IMR-90 (cell line): ENCODE measurements around the gene RIN1. TPM values are rescaled to one million over a fixed set of nuclear protein-coding genes. Genes with fewer than 3 reads are reported as not detected.

Experiments
- ATAC-seq: fragments of 200-7000 bp; cut with Tn5 transposase; 2 replicates; pipeline ENCODE4 v1.9.1; 2020; ENCODE audit warnings: low read depth, mild to moderate bottlenecking, moderate library complexity
- BruUV-seq: library from RNA; stranded (reverse); fragments of 400-500 nt; replicated peaks from 2 replicates; lab custom pipeline; 2021; lab: Mats Ljungman, UMichigan
- CTCF ChIA-PET: fragments of 300-600 bp; formaldehyde crosslinking; extraction: SDS; loops from one replicate; lab custom pipeline; 2021; ENCODE audit warnings: antibody characterized with exemption; lab: Yijun Ruan, JAX
- POLR2A ChIA-PET: fragments of 300-600 bp; sonication (Branson Sonifier 250); formaldehyde crosslinking; loops from one replicate; lab custom pipeline; 2022; ENCODE audit warnings: antibody characterized with exemption; ENCODE audit not compliant: unreplicated experiment; lab: Charles Lee
- DNase-seq: peaks from one replicate; pipeline ENCODE4 v3.0.0; 2013
- H2AFZ ChIP-seq: replicated peaks from 2 replicates; pipeline ENCODE3; 2013; ENCODE audit warnings: low read length, mild to moderate bottlenecking; ENCODE audit not compliant: poor library complexity
- H2AK5ac ChIP-seq: 2 replicates; pipeline ENCODE4 v1.6.1; 2013; ENCODE audit warnings: low read depth, low read length, inconsistent platforms
- H2AK9ac ChIP-seq: replicated peaks from 2 replicates; pipeline ENCODE3; 2013; ENCODE audit warnings: mild to moderate bottlenecking, low read depth, low read length, moderate library complexity; ENCODE audit not compliant: poor library complexity
- H2BK120ac ChIP-seq: 2 replicates; pipeline ENCODE4 v1.6.1; 2013; ENCODE audit warnings: low read depth, low read length, inconsistent platforms
- H2BK15ac ChIP-seq: 3 replicates; pipeline ENCODE4 v1.6.1; 2013; ENCODE audit warnings: low read depth, low read length, inconsistent platforms
- H2BK20ac ChIP-seq: 2 replicates; pipeline ENCODE4 v1.6.1; 2013; ENCODE audit warnings: low read depth, mild to moderate bottlenecking, inconsistent platforms, low read length, moderate library complexity
- H2BK5ac ChIP-seq: 2 replicates; pipeline ENCODE4 v1.6.1; 2013; ENCODE audit warnings: mild to moderate bottlenecking, low read depth, low read length, inconsistent platforms; ENCODE audit not compliant: poor library complexity, severe bottlenecking
- H3K14ac ChIP-seq: replicated peaks from 2 replicates; pipeline ENCODE4 v1.6.1; 2013; ENCODE audit warnings: low read depth, low read length, inconsistent platforms
- H3K18ac ChIP-seq: 2 replicates; pipeline ENCODE4 v1.6.1; 2013; ENCODE audit warnings: low read depth, low read length, control low read depth
- H3K23ac ChIP-seq: 2 replicates; pipeline ENCODE4 v1.6.1; 2013; ENCODE audit warnings: low read depth, low read length, inconsistent platforms
- H3K27ac ChIP-seq: 2 replicates; pipeline ENCODE4 v1.5.1; 2013; ENCODE audit warnings: mild to moderate bottlenecking, control low read depth, low read length; ENCODE audit not compliant: insufficient read depth
- H3K27me3 ChIP-seq: 2 replicates; pipeline ENCODE4 v1.6.1; 2013; ENCODE audit warnings: low read length; ENCODE audit not compliant: control insufficient read depth, insufficient read depth
- H3K36me3 ChIP-seq: 2 replicates; pipeline ENCODE4 v1.6.1; 2013; ENCODE audit warnings: low read length, mixed read lengths; ENCODE audit not compliant: control insufficient read depth, insufficient read depth
- H3K4ac ChIP-seq: 2 replicates; pipeline ENCODE4 v1.6.1; 2013; ENCODE audit warnings: low read depth, low read length, inconsistent platforms
- H3K4me1 ChIP-seq: 2 replicates; pipeline ENCODE4 v1.6.1; 2013; ENCODE audit warnings: low read length, mixed read lengths; ENCODE audit not compliant: control insufficient read depth, insufficient read depth
- H3K4me2 ChIP-seq: 2 replicates; pipeline ENCODE4 v1.6.1; 2013; ENCODE audit warnings: low read depth, mild to moderate bottlenecking, control low read depth, low read length, moderate library complexity
- H3K4me3 ChIP-seq: 2 replicates; pipeline ENCODE4 v1.5.1; 2013; ENCODE audit warnings: low read depth, mild to moderate bottlenecking, control low read depth, low read length, moderate library complexity; ENCODE audit not compliant: insufficient read depth
- H3K56ac ChIP-seq: 2 replicates; pipeline ENCODE4 v1.6.1; 2013; ENCODE audit warnings: low read length, inconsistent platforms; ENCODE audit not compliant: insufficient read depth; ENCODE audit errors: extremely low read depth
- H3K79me1 ChIP-seq, 2 experiments: 2 replicates each; pipeline ENCODE4 v1.6.1; 2013; ENCODE audit warnings: low read length in 2 of 2, inconsistent platforms in 1 of 2, low read depth in 1 of 2
- H3K9ac ChIP-seq: 2 replicates; pipeline ENCODE4 v1.6.1; 2013; ENCODE audit warnings: low read depth, low read length, control low read depth
- H3K9me1 ChIP-seq: 2 replicates; pipeline ENCODE4 v1.6.1; 2013; ENCODE audit warnings: low read length, inconsistent platforms; ENCODE audit not compliant: insufficient read depth
- H3K9me3 ChIP-seq: 2 replicates; pipeline ENCODE4 v1.6.1; 2013; ENCODE audit warnings: low read length; ENCODE audit not compliant: control insufficient read depth, insufficient read depth
- H4K20me1 ChIP-seq: 2 replicates; pipeline ENCODE4 v1.6.1; 2013; ENCODE audit warnings: low read length, inconsistent platforms; ENCODE audit not compliant: insufficient read depth
- H4K5ac ChIP-seq: 2 replicates; pipeline ENCODE4 v1.6.1; 2013; ENCODE audit warnings: mild to moderate bottlenecking, low read depth, low read length, control low read depth
- H4K8ac ChIP-seq, 2 experiments: 2 replicates each; pipeline ENCODE4 v1.6.1; 2013; ENCODE audit warnings: low read depth in 2 of 2, low read length in 2 of 2, control low read depth in 1 of 2, inconsistent platforms in 1 of 2
- H4K91ac ChIP-seq: 2 replicates; pipeline ENCODE4 v1.6.1; 2013; ENCODE audit warnings: low read depth, low read length, inconsistent platforms; ENCODE audit not compliant: insufficient read depth
- CHD1 ChIP-seq: IDR thresholded peaks from 2 replicates; pipeline ENCODE4 v1.6.1; 2012; ENCODE audit warnings: low read depth, low read length, improper control_type of control experiment
- MXI1 ChIP-seq: IDR thresholded peaks from 2 replicates; pipeline ENCODE4 v1.6.1; 2012; ENCODE audit warnings: low read depth, mild to moderate bottlenecking, low read length, moderate library complexity, borderline replicate concordance
- NFE2L2 ChIP-seq: fragments of 150-350 bp; IDR thresholded peaks from 2 replicates; pipeline ENCODE4 v1.6.1; 2016; ENCODE audit warnings: low read depth, mild to moderate bottlenecking, low read length
- POLR2A ChIP-seq: IDR thresholded peaks from 2 replicates; pipeline ENCODE4 v1.6.1; 2012; ENCODE audit warnings: mild to moderate bottlenecking, low read depth, low read length
- RCOR1 ChIP-seq: IDR thresholded peaks from 2 replicates; pipeline ENCODE4 v1.6.1; 2012; ENCODE audit warnings: mild to moderate bottlenecking, low read length, improper control_type of control experiment; ENCODE audit not compliant: insufficient replicate concordance
- SMC3 ChIP-seq: fragments of 150-350 bp; IDR thresholded peaks from 2 replicates; pipeline ENCODE4 v1.6.1; 2016; ENCODE audit warnings: low read depth, mild to moderate bottlenecking, antibody characterized with exemption, low read length, moderate library complexity
- WGBS, 2 experiments: methylation state at CpG; one replicate each; pipeline versions ENCODE4 v1.1.5 to v1.1.7; 2013; ENCODE audit warnings: missing lambda C conversion rate in 2 of 2; ENCODE audit not compliant: insufficient read length in 1 of 2; ENCODE audit errors: extremely low coverage in 2 of 2; 5-methylcytosine and 5-hydroxymethylcytosine counted together
- dilution Hi-C: fragments of 300-500 bp; cut with HindIII; formaldehyde crosslinking; loops from one replicate; pipeline ENCODE4 v1.14.3; 2018; ENCODE audit warnings: low sequenced_read_pairs; ENCODE audit not compliant: unreplicated experiment
- in situ Hi-C: fragments of 300-500 bp; cut with MboI; formaldehyde crosslinking; loops from 3 replicates; pipeline ENCODE4 v1.14.3; 2019; ENCODE audit warnings: low sequenced_read_pairs, inconsistent platforms, mixed read lengths
- intact Hi-C: fragments of 100-400 bp; cut with micrococcal nuclease; formaldehyde crosslinking; loops from 2 replicates; pipeline ENCODE4 v1.10.0; 2022
- polyA plus RNA-seq, 3 experiments: library from polyadenylated mRNA; depleted of rRNA; stranded (reverse); fragments of >200 nt; gene quantifications; 2 replicates each; pipeline ENCODE4 v1.2.3, GENCODE V29; 2012; ENCODE audit warnings: low replicate concordance in 1 of 3
- total RNA-seq: library from RNA; depleted of rRNA; stranded (reverse); fragments of >200 nt; gene quantifications from 2 replicates; pipeline ENCODE4 v1.2.3, GENCODE V29; 2012
- TF ChIP-seq, protein P1 (sequence below): fragments of 150-350 bp; IDR thresholded peaks from 2 replicates; pipeline ENCODE4 v1.6.1; 2016; ENCODE audit warnings: low read depth, mild to moderate bottlenecking, low read length, moderate library complexity, borderline replicate concordance
- TF ChIP-seq, protein P2 (sequence below): conservative IDR thresholded peaks from 2 replicates; pipeline ENCODE4 v1.5.1; 2012; ENCODE audit warnings: mild to moderate bottlenecking, low read depth, low read length, improper control_type of control experiment

RIN1 gene
- total and polyA plus RNA-seq, 2 of the 4 experiments (the other 2 are of a cell fraction): 9.9 to 20.8 TPM

- Histone ChIP-seq H3K4me3 (no peak overlapping the region), H3K9me1 (peaks cover 7% of the 10 kb centered on the region; the same call in 1 of the 2 replicates), H2AFZ (peak overlapping the region; percentile 40), H2BK120ac (no peak overlapping the region), H2BK20ac (no peak overlapping the region), H4K91ac (no peak overlapping the region), H2BK5ac (no peak overlapping the region), H2AK9ac (no peak overlapping the region), H3K27ac (no peak overlapping the region), H3K27me3 (peaks cover 2% of the 10 kb centered on the region; the same call in 1 of the 2 replicates), H3K23ac (no peak overlapping the region), H4K8ac (no peak overlapping the region), H3K9ac (no peak overlapping the region), H3K79me1 (no peaks in the 10 kb centered on the region), H3K9me3 (no peaks in the 10 kb centered on the region), H3K36me3 (no peaks in the 10 kb centered on the region), H3K18ac (no peak overlapping the region), H3K14ac (no peak overlapping the region), H2AK5ac (no peak overlapping the region), H3K4me2 (no peak overlapping the region), H4K20me1 (peaks cover 6% of the 10 kb centered on the region; the same call in 1 of the 2 replicates), H2BK15ac (no peak overlapping the region), H3K56ac (no peak overlapping the region), H3K4me1 (peaks cover 5% of the 10 kb centered on the region), H4K5ac (no peak overlapping the region), H3K4ac (no peak overlapping the region)
- in situ Hi-C loops (no loop called here), dilution Hi-C loops (no loop called here), intact Hi-C loops (no loop called here)
- no peak for ATAC-seq
- DNase-seq: no peak
- ChIA-PET POLR2A (no interaction called here), CTCF (no interaction called here)
- BruUV-seq: no TSS peak
- WGBS, 2 experiments: 41% methylated on average over 4 of the region's 14 CpGs; no CpG with 5 or more reads in 1 of the 2 experiments
- TF ChIP-seq MXI1 (no peak), CHD1 (no peak), RCOR1 (no peak), NFE2L2 (no peak), POLR2A (no peak), SMC3 (no peak)
- TF ChIP-seq, protein P1, sequence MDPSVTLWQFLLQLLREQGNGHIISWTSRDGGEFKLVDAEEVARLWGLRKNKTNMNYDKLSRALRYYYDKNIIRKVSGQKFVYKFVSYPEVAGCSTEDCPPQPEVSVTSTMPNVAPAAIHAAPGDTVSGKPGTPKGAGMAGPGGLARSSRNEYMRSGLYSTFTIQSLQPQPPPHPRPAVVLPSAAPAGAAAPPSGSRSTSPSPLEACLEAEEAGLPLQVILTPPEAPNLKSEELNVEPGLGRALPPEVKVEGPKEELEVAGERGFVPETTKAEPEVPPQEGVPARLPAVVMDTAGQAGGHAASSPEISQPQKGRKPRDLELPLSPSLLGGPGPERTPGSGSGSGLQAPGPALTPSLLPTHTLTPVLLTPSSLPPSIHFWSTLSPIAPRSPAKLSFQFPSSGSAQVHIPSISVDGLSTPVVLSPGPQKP: no peak
- TF ChIP-seq, protein P2, sequence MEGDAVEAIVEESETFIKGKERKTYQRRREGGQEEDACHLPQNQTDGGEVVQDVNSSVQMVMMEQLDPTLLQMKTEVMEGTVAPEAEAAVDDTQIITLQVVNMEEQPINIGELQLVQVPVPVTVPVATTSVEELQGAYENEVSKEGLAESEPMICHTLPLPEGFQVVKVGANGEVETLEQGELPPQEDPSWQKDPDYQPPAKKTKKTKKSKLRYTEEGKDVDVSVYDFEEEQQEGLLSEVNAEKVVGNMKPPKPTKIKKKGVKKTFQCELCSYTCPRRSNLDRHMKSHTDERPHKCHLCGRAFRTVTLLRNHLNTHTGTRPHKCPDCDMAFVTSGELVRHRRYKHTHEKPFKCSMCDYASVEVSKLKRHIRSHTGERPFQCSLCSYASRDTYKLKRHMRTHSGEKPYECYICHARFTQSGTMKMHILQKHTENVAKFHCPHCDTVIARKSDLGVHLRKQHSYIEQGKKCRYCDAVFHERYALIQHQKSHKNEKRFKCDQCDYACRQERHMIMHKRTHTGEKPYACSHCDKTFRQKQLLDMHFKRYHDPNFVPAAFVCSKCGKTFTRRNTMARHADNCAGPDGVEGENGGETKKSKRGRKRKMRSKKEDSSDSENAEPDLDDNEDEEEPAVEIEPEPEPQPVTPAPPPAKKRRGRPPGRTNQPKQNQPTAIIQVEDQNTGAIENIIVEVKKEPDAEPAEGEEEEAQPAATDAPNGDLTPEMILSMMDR: no peak
These were observed 29.7 kb upstream of the RIN1 start for GRCh38 chr11:66365711-66366619.
